GM23248 (cell line): Measurements from ENCODE around the gene ZNF622. TPM values are rescaled to one million over a fixed set of nuclear protein-coding genes. Genes with fewer than 3 reads are reported as not detected.

Source experiments
- DNase-seq: peaks from one replicate; pipeline ENCODE4 v3.0.0-alpha.2; 2015
- H2AFZ ChIP-seq: fragments of 200-600 bp; sonication (generic); 2 replicates; pipeline ENCODE4 v1.6.1; 2016; ENCODE audit warnings: antibody characterized with exemption
- H3F3A ChIP-seq: fragments of 200-600 bp; sonication (generic); 2 replicates; pipeline ENCODE4 v1.6.1; 2016; ENCODE audit warnings: mild to moderate bottlenecking, antibody characterized with exemption, mixed run types; ENCODE audit not compliant: insufficient read depth
- H3K27ac ChIP-seq: fragments of 200-600 bp; sonication (generic); 2 replicates; pipeline ENCODE4 v1.5.1; 2016; ENCODE audit warnings: mild to moderate bottlenecking
- H3K27me3 ChIP-seq: fragments of 200-600 bp; sonication (generic); replicated peaks from 2 replicates; pipeline ENCODE4 v1.6.1; 2016; ENCODE audit warnings: mild to moderate bottlenecking; ENCODE audit not compliant: insufficient read depth
- H3K36me3 ChIP-seq: fragments of 200-600 bp; sonication (generic); 2 replicates; pipeline ENCODE4 v1.6.1; 2016; ENCODE audit warnings: low read depth, mild to moderate bottlenecking
- H3K4me1 ChIP-seq: fragments of 200-600 bp; sonication (generic); 2 replicates; pipeline ENCODE4 v1.6.1; 2016; ENCODE audit warnings: mild to moderate bottlenecking; ENCODE audit not compliant: insufficient read depth
- H3K4me2 ChIP-seq: fragments of 200-600 bp; sonication (generic); one replicate; pipeline ENCODE4 v1.6.1; 2016; ENCODE audit warnings: mild to moderate bottlenecking; ENCODE audit not compliant: unreplicated experiment
- H3K4me3 ChIP-seq: fragments of 200-600 bp; sonication (generic); 2 replicates; pipeline ENCODE4 v1.5.1; 2016; ENCODE audit warnings: mild to moderate bottlenecking
- H3K79me2 ChIP-seq: fragments of 200-600 bp; sonication (generic); 2 replicates; pipeline ENCODE4 v1.6.1; 2016; ENCODE audit warnings: mild to moderate bottlenecking; ENCODE audit not compliant: insufficient read depth
- H3K9ac ChIP-seq: fragments of 200-600 bp; sonication (generic); 2 replicates; pipeline ENCODE4 v1.6.1; 2016; ENCODE audit warnings: mild to moderate bottlenecking
- H3K9me2 ChIP-seq: fragments of 200-600 bp; sonication (generic); 2 replicates; pipeline ENCODE4 v1.6.1; 2016; ENCODE audit warnings: mixed run types, mild to moderate bottlenecking, moderate library complexity; ENCODE audit not compliant: insufficient read depth
- H3K9me3 ChIP-seq: fragments of 200-600 bp; sonication (generic); one replicate; pipeline ENCODE4 v1.6.1; 2017; ENCODE audit warnings: low read depth
- H4K20me1 ChIP-seq: fragments of 200-600 bp; sonication (generic); 2 replicates; pipeline ENCODE4 v1.6.0; 2016; ENCODE audit not compliant: insufficient read depth
- EZH2 ChIP-seq: fragments of 200-600 bp; sonication (generic); IDR thresholded peaks from 2 replicates; pipeline ENCODE4 v1.6.1; 2018; ENCODE audit warnings: antibody characterized with exemption, mild to moderate bottlenecking; ENCODE audit not compliant: insufficient read depth, poor library complexity, severe bottlenecking
- EZH2phosphoT487 ChIP-seq: fragments of 200-600 bp; sonication (generic); IDR thresholded peaks from 2 replicates; pipeline ENCODE4 v1.6.1; 2018; ENCODE audit warnings: antibody characterized with exemption, moderate library complexity, mild to moderate bottlenecking, low read depth; ENCODE audit not compliant: insufficient read depth
- whole genome bisulfite sequencing, 2 experiments: methylation state at CpG; one replicate each; pipeline ENCODE4 v1.1.6; 2015 to 2017; ENCODE audit warnings: low lambda C conversion rate in 2 of 2, low coverage in 1 of 2; ENCODE audit errors: missing lambda C conversion rate in 2 of 2; 5-methylcytosine and 5-hydroxymethylcytosine counted together
- in situ Hi-C: fragments of 300-500 bp; cut with MboI; formaldehyde crosslinking; loops from 2 replicates; pipeline ENCODE4 v1.15.0; 2020
- polyA plus RNA-seq: library from polyadenylated mRNA; unstranded; fragments of >200 nt; fragmentation: Nextera tagmentation; extraction: Ambion mirVana; gene quantifications from 2 replicates; pipeline ENCODE4 v1.2.1, GENCODE V29; 2016
- total RNA-seq: library from RNA; depleted of rRNA; stranded (reverse); fragments of >200 nt; shearing (Covaris generic); gene quantifications from 2 replicates; pipeline ENCODE4 v1.2.3, GENCODE V29; 2014

ZNF622 gene
- total and polyA plus RNA-seq, 2 experiments from 2014 or later: 52.1 to 58.1 TPM

DNA sequence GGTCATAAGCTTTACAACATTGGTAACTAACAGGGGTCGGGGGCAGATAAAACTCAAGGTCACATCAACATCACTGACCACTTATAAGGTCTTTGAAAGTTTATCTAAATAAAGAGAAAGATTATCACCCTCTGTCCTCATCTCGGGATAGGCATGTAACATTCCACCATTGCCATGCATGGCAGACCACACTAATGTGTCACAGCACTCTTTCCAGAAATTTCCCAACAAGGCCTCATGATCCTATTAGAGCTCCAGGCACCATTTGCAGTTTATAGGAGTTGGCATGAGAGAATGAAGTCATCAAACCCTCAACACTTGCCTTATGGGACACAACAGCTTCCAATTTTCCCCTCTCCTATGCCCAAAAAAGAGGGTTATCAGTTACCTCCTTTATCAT, 31.9 kb upstream of the ZNF622 start:
- TF ChIP-seq EZH2 (no peak), EZH2phosphoT487 (no peak)
- H3F3A ChIP-seq: 0 out of 2 replicates have a peak, but pooled peaks cover 7% of the 10 kb centered on the region
- no peak overlapping the region for H2AFZ ChIP-seq
- H3K79me2 ChIP-seq: no peaks in the 10 kb centered on the region
- H3K9ac ChIP-seq: no peak overlapping the region
- peak; percentile 8 for DNase-seq
- WGBS, 2 experiments: 80 to 87% methylated on average over 2 of the region's 2 CpGs
- no peaks in the 10 kb centered on the region for H4K20me1 ChIP-seq
- peaks cover 12% of the 10 kb centered on the region for H3K4me1 ChIP-seq
- in situ Hi-C loops: no loop called here
- H3K36me3 ChIP-seq: no peaks in the 10 kb centered on the region
- no peaks in the 10 kb centered on the region for H3K27me3 ChIP-seq
- no peak overlapping the region for H3K27ac ChIP-seq
- H3K9me3 ChIP-seq: no peaks in the 10 kb centered on the region
- no peak overlapping the region for H3K4me2 ChIP-seq
- no peaks in the 10 kb centered on the region for H3K9me2 ChIP-seq
- no peak overlapping the region for H3K4me3 ChIP-seq

- WGBS, 2 experiments: 2 to 5% methylated on average over 1 of the region's 1 CpG
- 0 out of 2 replicates have a peak, but pooled peaks cover 10% of the 10 kb centered on the region for H3F3A ChIP-seq
- no peaks in the 10 kb centered on the region for H4K20me1 ChIP-seq
- peak overlapping the region; percentile 26 for H2AFZ ChIP-seq
- peak overlapping the region; percentile 69 for H3K27ac ChIP-seq
- peak; percentile 53 for DNase-seq
- TF ChIP-seq EZH2phosphoT487 (no peak), EZH2 (no peak)
- no peaks in the 10 kb centered on the region for H3K36me3 ChIP-seq
- no peaks in the 10 kb centered on the region for H3K79me2 ChIP-seq
- no peaks in the 10 kb centered on the region for H3K9me3 ChIP-seq
- H3K4me3 ChIP-seq: peak overlapping the region; percentile 7; the same call in 1 of the 2 replicates
- H3K4me1 ChIP-seq: peaks cover 17% of the 10 kb centered on the region
- peak overlapping the region; percentile 72 for H3K4me2 ChIP-seq
- in situ Hi-C loops: no loop called here
- no peaks in the 10 kb centered on the region for H3K9me2 ChIP-seq
- peak overlapping the region; percentile 75 for H3K9ac ChIP-seq
- H3K27me3 ChIP-seq: no peaks in the 10 kb centered on the region
Observed at GRCh38 chr5:16493261-16493660, 27.7 kb upstream of the ZNF622 start.

DNA sequence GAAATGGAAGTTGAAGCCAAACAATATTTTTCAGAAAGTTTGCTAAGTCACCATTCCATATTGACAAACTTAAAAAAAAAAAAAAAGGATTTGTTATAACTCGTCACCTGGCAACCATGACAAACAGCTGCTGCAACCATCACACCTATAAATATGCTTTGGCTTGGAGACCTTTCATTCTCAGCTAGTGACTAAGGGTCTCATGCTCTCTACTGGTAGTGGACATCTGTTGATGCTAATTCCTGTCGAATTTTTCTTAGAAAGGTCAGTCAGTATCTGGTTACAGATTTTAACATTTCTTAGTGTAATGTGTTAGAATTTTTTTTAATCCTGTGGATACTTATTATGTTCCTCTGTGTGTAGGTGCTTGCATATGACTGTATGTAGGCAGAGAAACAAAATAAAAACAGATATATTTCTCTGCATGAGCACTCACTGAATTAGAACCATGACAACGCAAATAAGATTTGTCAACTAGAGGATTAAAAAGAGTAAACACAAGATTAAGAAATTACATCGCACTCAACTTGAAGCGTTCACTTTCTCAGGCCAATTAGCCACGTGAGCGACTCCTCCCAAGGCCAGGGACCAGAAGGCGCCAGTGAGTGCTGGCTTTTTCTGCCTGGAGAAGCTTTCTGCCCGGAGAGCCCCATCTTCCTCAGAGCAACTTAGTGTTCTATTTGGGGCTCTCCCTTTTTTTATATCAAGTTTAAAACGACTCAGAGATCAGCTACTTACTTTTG, 27.0 kb upstream of the ZNF622 start:
- H3K4me3 ChIP-seq: peak overlapping the region; percentile 7
- in situ Hi-C loops: no loop called here

DNA sequence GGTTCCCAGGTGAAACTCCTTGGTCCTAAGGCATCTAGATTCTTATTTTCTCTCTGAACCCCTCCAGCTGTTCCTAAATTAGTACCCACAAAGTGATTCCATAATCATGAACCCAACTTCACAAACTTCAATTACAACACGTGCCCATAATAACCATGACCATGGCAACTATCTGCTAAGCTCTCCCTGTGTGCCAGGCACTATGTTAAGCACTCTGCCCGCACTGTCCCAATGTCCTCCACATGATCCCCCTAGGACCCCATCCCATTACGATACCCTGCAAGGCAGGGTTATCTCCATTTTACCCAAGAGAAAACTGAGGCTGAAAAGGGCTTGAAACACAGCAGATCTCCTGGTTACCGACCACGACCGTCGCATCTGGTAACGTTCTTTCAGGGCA, 25.3 kb upstream of the ZNF622 start:
- no peak for TF ChIP-seq EZH2phosphoT487
- TF ChIP-seq EZH2: no peak
- H3K9me2 ChIP-seq: no peaks in the 10 kb centered on the region
- H4K20me1 ChIP-seq: no peaks in the 10 kb centered on the region
- H3K4me1 ChIP-seq: peaks cover 17% of the 10 kb centered on the region
- in situ Hi-C loops: no loop called here
- no peak overlapping the region for H3K4me3 ChIP-seq
- no peak overlapping the region for H3K4me2 ChIP-seq
- H3K27me3 ChIP-seq: no peaks in the 10 kb centered on the region
- H3K79me2 ChIP-seq: no peaks in the 10 kb centered on the region
- H3K9ac ChIP-seq: no peak overlapping the region
- H3K27ac ChIP-seq: no peak overlapping the region
- H3K9me3 ChIP-seq: no peaks in the 10 kb centered on the region
- H2AFZ ChIP-seq: no peak overlapping the region
- WGBS, 2 experiments: 84 to 86% methylated on average over 8 of the region's 8 CpGs
- no peak for DNase-seq
- H3K36me3 ChIP-seq: no peaks in the 10 kb centered on the region
- 0 out of 2 replicates have a peak, but pooled peaks cover 10% of the 10 kb centered on the region for H3F3A ChIP-seq

More for the DNA sequence above, 27.0 kb upstream of the ZNF622 start:
- DNase-seq: peak; percentile 93
- H2AFZ ChIP-seq: peak overlapping the region; percentile 26
- peaks cover 17% of the 10 kb centered on the region for H3K4me1 ChIP-seq
- H3K9me3 ChIP-seq: no peaks in the 10 kb centered on the region
- H3F3A ChIP-seq: 0 out of 2 replicates have a peak, but pooled peaks cover 10% of the 10 kb centered on the region
- TF ChIP-seq EZH2: no peak
- TF ChIP-seq EZH2phosphoT487: no peak
- no peaks in the 10 kb centered on the region for H3K79me2 ChIP-seq
- H3K4me2 ChIP-seq: peak overlapping the region; percentile 72
- no peaks in the 10 kb centered on the region for H4K20me1 ChIP-seq
- no peaks in the 10 kb centered on the region for H3K27me3 ChIP-seq
- WGBS, 2 experiments: 7 to 15% methylated on average over 10 of the region's 10 CpGs
- H3K36me3 ChIP-seq: no peaks in the 10 kb centered on the region
- peak overlapping the region; percentile 75 for H3K9ac ChIP-seq
- no peaks in the 10 kb centered on the region for H3K9me2 ChIP-seq
- peak overlapping the region; percentile 69 for H3K27ac ChIP-seq
